COLO668 (cell line): ENCODE measurements around the gene ADD1.

Experiments
- DNase-seq: peaks from one replicate; lab custom pipeline; 2025; ENCODE audit not compliant: unreplicated experiment; lab: John Stamatoyannopoulos, UW

The ADD1 gene

DNA sequence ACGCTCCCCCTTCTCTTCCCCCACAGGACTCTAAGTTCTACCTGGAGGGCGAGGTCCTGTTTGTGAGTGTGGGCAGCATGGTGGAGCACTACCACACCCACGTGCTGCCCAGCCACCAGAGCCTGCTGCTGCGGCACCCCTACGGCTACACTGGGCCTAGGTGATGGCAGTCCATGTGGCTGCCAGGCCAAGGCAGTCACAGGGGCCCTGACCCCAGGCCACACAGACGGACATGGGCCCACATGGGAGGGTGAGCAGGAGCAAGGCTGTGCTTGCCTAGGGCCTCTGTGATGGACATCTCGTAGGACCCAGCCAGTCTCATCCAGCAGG lies 10.0 kb upstream of the ADD1 start:
- no peak for DNase-seq

DNA sequence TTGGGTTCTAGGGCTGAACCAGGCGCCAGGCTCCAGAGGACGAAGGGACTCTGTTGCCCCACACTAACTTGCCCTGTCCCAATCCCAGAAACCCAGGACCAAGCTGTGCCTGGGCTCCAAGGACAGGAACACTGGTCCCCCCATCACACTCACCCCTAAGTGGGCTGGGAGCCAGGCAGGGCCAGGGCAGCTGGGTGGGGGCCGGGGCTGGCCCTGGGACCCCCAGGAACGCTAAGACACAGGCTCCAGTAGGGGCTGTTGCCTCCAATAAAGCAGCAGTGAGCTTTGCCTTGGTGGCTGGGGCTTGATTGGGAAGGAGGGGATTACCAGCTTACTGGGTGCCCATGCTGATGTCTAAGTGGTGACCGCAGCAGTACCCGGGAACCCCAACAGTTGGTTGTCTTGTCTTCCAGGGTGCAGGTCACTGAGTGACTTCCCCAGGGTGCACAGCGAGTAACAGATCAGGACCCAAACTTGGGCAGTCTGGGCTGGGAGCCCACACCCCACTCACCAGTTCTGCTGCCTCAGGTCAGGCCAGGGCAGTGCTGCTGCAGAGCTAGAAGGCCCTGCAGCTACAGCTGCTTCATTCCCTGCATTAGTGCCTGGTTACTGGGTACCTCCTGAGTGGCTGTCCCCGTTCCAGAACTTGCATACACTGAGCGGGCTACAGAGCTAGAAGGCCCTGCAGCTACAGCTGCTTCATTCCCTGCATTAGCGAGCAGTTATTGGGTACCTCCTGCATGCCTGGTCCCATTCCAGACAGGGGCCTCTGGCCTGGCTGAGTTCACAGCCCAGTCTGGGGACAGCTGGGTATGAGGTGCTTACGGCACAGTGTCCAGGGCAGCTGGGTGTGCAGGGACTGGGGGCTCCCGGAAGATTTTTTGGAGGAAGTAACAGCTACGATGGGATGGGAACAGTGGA lies 9.4 kb upstream of the ADD1 start:
- DNase-seq: no peak

DNA sequence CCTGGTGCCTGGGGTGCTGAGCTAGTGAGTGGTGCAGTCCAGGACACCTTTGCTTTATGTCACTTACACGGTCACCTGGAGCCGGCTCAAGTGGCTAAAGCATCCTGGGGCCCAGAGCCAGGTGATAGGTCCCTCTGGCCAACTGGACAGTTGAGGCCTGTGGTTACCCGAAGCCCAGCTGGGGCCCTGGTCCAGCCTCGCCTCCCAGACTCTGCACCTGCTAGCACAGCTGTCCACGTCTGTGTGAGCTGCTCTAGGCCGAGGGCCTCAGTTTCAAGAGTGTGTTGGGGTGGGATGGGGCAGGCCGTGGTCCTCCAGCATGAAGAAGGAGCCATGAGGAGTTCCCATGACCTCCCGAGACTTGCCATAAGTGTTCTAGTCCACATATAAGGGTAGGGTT lies 7.7 kb upstream of the ADD1 start:
- DNase-seq: no peak

DNA sequence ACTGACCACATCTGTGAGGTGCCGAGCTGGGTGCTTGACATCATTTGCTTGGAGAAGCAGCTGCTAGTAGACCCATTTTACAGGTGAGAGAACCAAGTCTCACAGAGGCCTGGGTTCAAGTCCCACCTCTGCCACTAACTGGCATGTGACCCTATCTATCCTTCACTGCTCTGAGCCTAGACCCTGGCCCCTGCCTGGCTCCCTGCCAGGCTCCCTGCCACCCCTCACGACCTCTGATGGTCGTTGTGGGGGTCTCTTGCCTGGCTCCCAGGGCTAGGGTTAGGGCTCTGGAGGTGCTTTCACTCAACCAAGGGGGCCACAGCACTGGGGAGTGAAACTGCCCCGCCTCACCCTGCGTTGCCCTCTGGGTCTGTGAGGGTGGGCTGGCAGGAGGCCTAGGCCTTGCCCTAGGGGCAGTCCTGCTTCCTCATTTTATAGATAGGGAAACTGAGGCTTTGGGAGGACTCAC lies 7.2 kb upstream of the ADD1 start:
- no peak for DNase-seq

DNA sequence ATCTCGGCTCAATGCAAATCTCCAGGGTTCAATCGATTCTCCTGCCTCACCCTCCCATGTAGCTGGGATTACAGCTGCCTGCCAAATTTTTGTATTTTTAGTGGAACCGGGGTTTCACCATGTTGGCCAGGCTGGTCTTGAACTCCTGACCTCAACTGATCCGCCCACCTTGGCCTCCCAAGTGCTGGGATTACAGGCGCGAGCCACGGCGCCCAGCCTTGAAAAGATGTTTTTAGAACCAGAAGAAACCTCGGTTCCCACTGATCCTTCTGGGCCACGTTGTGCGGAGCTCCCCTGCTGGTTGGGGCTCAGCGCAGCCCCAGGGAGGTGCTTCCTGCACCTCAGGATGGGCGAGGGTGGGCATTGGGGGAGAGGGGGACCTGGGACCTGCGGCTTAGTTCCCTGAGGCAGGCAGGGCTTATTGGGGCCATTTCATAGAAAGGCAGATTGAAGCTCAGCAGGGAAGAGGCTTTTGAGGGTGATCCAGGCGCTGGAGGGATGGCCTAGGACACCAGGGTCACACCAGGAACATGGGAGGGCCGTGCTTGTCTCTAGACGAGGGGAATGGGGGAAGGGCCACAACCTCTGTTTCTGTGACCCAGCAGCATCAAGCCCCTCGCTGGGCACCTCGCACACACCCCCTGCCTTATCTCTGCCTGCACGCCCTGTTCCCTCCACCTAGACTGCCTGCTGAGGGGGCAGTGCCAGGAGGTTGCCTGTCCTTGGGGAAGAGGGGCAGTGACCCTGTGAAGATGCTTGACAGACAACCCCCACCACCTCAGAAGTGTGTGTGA lies 6.3 kb upstream of the ADD1 start:
- DNase-seq: no peak

DNA sequence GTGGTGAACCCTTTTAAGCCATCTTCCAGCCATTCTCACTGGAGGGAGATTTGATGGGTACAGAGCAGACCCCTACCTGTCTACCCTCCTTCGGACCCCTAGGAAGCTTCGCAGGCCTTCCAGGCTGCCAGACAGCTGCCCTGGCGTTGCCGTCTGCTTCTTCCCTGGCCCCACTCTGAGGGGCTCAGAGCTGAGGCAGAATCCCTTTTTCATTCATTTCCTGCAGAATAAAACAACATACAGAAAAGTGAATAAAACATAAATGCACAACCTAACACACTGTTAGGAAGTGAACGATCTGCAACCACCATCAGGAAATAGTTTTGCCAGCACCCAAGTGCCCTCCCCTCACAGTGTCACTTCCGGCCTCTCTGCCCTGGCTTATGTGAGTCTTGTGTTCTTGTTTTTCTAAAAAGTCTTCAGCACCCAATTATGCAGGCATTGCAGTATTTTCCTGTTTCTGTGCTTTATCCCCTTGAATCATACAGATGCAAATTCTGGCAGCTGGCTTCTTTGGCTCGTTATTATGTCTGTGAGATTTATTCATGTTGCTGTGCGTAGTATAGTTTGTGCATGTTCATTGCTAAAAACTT lies 5.6 kb upstream of the ADD1 start:
- DNase-seq: no peak

DNA sequence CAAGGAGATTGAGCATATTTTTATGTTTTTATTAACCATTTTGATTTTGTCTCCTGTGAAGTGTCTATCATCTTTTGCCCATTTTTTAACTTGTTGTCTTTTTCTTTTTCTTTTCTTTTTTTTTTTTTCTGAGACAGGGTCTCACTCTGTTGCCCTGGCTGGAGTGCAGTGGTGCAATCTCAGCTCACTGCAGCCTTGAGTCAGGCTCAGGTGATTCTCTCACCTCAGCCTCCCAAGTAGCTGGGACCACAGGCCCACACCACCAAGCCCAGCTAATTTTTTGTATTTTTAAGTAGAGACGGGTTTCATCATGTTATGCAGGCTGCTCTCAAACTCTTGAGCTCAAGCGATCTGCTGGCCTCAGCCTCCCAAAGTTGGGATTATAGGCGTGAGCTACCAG lies 4.6 kb upstream of the ADD1 start:
- no peak for DNase-seq

DNA sequence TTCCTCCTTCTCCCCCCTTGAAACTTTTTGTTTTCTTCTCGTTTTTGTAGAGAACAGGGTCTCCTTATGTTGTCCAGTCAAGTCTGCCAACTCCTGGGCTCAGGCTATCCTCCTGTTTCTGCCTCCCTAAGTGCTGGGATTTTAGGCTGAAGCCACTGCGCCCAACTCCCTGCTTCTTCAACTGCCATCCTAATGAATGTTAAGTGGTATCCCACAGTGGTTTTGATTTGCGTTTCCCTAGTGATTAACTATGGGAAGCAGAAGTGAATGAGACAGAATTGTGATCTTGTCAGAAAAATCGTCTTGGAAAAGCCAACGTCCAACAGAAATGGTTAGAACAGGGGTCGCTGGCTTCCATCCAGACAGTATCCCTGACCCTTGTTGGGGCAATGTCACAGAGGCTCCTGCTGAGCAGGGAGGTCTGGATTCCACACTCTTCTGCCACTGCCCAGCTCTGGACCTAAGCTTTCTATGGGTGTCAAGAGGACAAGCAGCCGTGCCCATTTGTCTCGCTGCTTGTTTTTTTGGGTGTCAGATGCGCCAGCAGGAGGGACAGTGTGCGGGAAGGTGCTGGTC lies 869 bp upstream of the ADD1 start:
- no peak for DNase-seq

DNA sequence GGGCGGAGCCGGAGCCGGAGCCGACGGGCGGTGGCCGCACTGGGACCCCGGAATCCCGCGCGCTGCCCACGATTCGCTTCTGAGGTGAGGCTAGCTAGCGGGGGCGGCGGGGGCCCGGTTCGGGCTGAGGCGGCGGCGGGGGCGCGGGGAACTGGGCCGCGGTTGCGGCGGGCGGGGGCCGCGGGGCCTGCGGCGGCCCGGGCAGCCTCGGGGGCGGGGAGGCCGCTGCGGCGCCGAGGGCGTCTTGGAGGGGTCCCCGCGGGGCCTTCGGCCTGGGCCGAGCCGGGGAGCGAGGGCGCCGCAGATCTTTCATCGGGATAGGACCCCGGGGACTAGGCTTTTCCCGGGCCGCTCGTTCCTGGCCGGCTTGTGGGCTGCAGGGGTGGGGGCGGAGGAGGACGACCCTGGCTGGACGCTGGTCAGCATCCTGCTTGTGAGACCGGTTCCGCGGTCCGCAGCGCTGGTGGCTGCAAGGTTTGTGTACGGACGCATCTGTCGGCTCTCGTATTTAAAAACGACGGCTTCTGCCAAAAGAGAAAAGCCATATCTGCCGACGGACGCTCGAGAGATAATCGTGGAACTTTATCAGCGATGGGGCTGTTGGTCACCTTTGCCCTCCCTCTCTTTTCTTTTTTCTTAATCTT lies 419 bp downstream of the ADD1 start:
- DNase-seq: no peak

DNA sequence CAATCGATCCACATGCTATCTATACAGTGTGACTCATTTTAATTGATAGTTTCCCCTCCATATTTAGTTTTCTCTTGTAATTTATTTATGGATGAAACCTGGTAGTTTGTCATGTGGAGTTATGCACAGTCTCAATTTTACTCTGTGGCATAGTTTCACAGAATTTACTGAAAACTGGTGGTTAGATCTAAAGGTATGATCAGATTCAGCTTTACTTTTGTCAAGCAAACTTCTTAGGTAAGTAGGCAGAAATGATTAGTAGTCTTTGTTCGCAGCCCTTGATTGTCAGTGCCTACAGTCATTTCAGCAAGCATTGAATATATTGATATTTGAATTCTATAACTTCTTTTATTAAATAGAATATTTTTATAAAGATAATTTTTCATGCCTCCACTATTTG lies 2.5 kb downstream of the ADD1 start:
- DNase-seq: no peak

DNA sequence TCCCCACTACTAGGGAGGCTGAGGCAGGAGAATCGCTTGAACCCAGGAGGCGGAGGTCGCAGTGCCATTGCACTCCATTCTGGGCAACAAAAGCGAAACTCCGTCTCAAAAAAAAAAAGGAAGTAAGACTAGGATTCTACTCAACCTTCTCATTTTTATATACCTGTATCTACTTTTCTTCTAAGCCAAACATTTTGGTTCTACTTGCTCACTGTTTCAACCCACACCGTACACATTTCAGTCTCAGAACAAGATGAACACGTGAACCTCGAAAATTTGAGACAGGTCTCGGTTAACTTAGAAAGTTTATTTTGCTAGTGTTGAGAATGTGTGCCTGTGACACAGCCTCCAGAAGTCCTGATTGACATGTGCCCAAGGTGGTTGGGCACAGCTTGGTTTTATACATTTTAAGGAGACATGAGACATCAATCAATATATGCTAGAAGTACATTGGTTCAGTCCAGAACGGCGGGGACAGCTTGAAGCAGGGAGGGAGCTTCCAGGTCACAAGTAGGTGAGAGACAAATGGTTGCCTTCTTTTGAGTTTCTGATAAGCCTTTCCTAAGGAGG lies 3.7 kb downstream of the ADD1 start:
- no peak for DNase-seq

DNA sequence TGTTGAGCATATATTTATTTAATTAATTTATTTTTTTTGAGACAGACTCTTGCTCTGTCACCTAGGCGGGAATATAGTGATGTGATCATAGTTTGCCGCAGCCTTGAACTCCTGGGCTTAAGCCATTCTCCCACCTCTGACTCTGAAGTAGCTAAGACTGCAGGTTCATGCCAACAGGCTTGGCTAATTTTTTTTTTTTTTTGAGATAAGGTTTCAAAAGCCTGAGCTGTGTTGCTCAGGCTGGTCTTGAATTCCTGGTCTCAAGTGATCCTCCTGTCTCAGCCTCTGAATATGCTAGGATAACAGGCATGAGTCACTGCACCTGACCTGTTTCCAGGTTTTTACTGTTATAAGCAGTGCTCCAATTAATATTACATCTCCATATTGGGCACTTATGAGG lies 4.8 kb downstream of the ADD1 start:
- no peak for DNase-seq

DNA sequence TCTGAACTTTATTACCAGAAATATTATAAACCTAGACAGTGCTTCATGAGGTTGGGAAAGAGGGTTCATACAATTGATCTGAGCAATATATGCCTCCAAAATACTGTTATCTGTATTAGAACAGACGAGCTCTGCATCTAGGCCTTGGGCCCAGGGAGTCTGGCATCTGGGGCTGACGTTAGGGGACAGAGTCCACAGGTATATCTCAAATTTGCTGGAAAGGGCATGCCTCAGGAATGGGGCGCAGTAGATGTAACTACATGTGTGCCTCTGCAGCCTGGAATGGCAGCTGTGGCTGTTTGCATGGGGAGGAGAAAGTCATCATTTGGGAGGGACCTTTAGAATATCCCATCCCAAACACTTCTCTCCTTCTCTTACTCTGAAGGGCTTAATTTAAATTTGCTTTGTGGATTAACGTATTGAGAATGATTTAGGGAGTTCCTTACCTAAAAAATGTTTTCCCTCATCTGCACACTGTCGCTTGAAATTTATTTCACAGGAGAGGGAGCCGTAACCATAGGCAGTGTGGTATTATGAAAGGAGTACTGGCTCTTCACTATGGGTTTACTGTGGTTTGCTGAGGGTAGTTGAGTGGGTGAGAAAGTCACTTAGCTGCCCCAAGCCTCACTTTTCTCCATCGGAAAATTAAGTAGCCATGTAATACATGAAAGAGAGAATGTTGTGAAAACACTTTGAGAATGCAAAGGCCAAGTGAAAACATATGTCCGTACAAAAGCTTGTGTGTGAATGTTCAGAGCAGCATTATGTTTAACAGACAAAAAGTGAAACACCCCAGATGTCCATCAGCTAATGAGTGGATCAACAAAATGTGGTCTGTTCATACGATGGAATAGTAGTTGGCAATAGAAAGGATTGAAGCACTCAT lies 5.9 kb downstream of the ADD1 start:
- DNase-seq: no peak

DNA sequence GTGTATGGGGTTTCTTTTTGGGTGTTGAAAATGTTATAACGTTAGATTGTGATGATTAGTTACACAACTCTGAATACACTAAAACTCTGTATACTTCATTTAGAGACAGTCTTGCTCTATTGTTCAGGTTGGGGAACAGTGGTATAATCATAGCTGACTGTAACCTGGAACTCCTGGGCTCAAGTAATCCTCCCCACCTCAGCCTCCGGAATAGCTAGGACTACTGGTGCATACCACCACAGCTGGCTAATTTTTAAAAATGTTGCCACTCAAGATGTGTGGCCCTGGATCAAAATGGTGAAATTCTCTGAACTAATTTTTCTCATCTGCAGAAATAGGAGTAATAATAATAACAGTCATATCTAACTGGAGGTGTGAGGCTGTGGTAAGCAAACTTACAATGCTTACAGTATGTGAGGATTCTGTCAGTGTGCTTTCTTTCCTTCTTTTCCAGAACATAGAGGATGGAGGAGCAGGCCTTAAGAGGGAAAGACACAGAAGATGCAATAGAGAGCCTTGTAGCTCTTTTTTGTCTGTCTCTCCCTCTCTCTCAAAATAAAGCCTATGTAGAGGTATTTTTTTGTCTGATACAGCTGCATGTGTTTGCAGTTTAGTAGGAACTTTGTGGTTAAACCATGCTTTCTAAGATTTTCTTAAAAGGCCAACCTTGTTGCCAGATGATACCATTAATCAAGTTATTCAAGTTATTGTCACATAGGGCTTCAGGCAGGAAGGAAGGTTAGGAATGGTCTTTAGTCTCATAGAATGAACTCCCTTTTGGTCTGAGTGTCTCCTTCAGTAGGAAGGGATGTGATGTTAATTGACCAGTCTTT lies 7.5 kb downstream of the ADD1 start:
- no peak for DNase-seq

DNA sequence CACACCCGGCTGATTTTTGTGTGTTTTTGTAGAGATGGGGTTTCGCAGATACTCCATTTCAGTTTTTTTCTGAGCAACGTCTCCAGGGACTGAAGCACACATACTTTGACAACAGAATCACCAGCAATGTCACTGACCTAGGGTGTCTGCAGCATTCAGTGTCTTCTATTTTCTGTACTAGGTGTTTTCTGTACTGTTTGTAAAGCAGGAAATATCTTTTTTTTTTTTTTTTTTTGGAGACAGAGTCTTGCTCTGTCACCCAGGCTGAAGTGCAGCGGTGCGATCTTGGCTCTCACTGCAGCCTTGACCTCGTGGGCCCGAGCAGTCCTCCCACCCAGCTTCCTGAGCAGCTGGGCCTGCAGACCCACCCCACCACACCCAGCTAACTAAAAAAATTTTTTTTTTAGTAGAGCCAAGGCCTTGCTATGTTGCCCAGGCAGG lies 8.9 kb downstream of the ADD1 start:
- no peak for DNase-seq

DNA sequence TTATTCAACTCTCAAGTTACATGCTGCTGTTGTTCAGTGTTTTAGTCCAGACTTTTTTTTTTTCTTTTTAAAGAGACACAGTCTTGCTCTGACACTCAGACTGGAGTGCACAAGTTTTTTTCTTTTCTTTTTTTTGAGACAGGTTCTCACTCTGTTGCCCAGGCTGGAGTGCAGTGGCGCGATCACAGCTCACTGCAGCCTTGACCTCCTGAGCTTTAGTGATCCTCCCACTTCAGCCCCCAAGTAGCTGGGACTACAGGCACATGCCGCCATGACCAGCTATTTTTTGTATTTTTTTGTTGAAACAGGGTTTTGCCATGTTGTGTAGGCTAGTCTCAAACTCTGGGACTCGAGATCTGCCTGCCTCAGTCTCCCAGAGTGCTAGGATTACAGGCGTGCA lies 11.9 kb downstream of the ADD1 start:
- DNase-seq: no peak

DNA sequence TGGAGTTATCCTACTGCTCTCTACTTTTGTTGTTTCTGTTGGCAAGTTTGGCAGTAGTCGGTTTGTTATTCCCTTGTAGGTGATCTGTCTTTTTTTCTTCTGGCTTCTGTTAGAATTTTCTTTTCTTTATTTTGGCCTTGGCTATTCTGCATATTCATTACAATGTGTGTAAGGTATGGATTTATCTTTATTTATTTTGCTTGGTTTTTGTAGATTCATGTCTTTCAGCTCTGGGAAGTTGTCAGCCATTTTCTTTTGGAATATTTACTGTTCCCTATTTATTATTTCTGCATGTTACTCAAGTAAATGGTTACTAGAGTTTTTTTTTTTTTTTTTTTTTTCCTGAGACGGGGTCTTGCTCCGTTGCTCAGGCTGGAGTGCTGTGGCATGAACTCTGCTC lies 12.6 kb downstream of the ADD1 start:
- no peak for DNase-seq

DNA sequence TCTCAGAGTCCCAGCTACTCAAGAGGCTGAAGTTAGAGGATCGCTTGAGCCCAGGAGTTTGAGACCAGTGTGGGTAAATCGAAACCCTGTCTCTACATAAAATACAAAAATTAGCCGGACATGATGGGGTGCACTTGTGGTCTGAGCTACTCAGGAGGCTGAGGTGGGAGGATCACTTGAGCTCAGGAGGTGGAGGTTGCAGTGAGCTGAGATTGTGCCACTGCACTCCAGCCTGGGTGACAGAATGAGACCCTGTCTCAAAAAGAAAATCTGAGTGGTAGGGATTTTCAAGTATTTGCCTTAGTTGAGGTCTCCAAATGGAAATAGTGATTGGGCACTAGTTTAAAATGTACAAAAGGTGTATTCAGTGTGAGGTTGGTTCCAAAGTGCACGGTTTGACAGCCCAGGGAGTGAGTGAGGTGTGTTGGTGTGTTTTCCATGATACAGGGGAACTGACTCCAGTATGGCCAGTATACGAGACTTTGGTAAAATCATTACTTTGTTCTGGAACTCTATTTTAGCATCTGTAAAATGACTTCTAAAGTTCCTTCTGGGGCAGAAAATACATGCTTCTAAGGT lies 13.8 kb downstream of the ADD1 start:
- no peak for DNase-seq
